CD14-positive monocyte (primary cell): ENCODE data around the gene TPPP. TPM values are rescaled to one million over a fixed set of nuclear protein-coding genes. Genes with fewer than 3 reads are reported as not detected.
"Not testable (repeated sequence)": the region's sequence is repeated elsewhere in the genome, so short reads cannot be mapped to it uniquely, and the experiment has no call there.

ENCODE experiments used
- DNase-seq, 3 donors: peaks; one replicate each; pipeline ENCODE4 v3.0.0-alpha.2; 2011 to 2022
- H2AFZ ChIP-seq: 2 replicates; pipeline ENCODE4 v1.6.0; 2012; ENCODE audit warnings: mild to moderate bottlenecking, low read depth, low read length, inconsistent platforms; ENCODE audit not compliant: insufficient read depth, poor library complexity, severe bottlenecking
- H3K27ac ChIP-seq, 2 donors: 1 replicate in 1 of 2; 2 replicates in 1 of 2; pipeline ENCODE4 v1.5.1; 2012 to 2013; ENCODE audit warnings: low read length in 2 of 2, control low read depth in 1 of 2, inconsistent platforms in 1 of 2, low read depth in 1 of 2, mild to moderate bottlenecking in 1 of 2
- H3K27me3 ChIP-seq, 2 donors: one replicate each; pipeline versions ENCODE4 v1.6.0 to v1.6.1; 2011 to 2013; ENCODE audit warnings: low read length in 2 of 2; ENCODE audit not compliant: control insufficient read depth in 2 of 2, insufficient read depth in 2 of 2
- H3K36me3 ChIP-seq, 2 donors: replicated peaks in 1 of 2; 1 replicate in 1 of 2; 2 replicates in 1 of 2; pipeline versions ENCODE4 v1.5.1 to v1.6.1; 2012 to 2013; ENCODE audit warnings: low read length in 2 of 2, control low read depth in 1 of 2, inconsistent platforms in 1 of 2, mild to moderate bottlenecking in 1 of 2; ENCODE audit not compliant: insufficient read depth in 2 of 2, control insufficient read depth in 1 of 2
- H3K4me1 ChIP-seq, 2 donors: 1 replicate in 1 of 2; 2 replicates in 1 of 2; pipeline versions ENCODE4 v1.5.1 to v1.6.1; 2012 to 2013; ENCODE audit warnings: low read length in 2 of 2, control low read depth in 1 of 2, inconsistent platforms in 1 of 2, mild to moderate bottlenecking in 1 of 2, moderate library complexity in 1 of 2; ENCODE audit not compliant: insufficient read depth in 2 of 2, control insufficient read depth in 1 of 2
- H3K4me2 ChIP-seq: replicated peaks from 2 replicates; pipeline ENCODE3; 2012; ENCODE audit warnings: low read length, moderate library complexity, mild to moderate bottlenecking; ENCODE audit not compliant: poor library complexity, severe bottlenecking; ENCODE audit errors: extremely low read depth
- H3K4me3 ChIP-seq, 3 experiments: fragments of 200-600 bp in 1 of 3; sonication (generic) in 1 of 3; replicated peaks in 1 of 3; 1 replicate in 2 of 3; 2 replicates in 1 of 3; pipeline ENCODE4 v1.5.1; 2011 to 2013; ENCODE audit warnings: low read length in 3 of 3, mild to moderate bottlenecking in 3 of 3, control low read depth in 2 of 3, low read depth in 2 of 3, inconsistent platforms in 1 of 3, moderate library complexity in 1 of 3
- H3K79me2 ChIP-seq: 2 replicates; pipeline ENCODE4 v1.6.0; 2012; ENCODE audit warnings: mild to moderate bottlenecking, control low read depth, inconsistent platforms, low read length, moderate library complexity; ENCODE audit not compliant: insufficient read depth
- H3K9ac ChIP-seq: 2 replicates; pipeline ENCODE4 v1.6.0; 2017; ENCODE audit warnings: low read length, mild to moderate bottlenecking; ENCODE audit not compliant: insufficient read depth, poor library complexity, severe bottlenecking
- H3K9me3 ChIP-seq, 2 donors: replicated peaks in 1 of 2; 1 replicate in 1 of 2; 2 replicates in 1 of 2; pipeline versions ENCODE4 v1.5.1 to v1.6.1; 2012 to 2013; ENCODE audit warnings: low read length in 2 of 2, control low read depth in 1 of 2; ENCODE audit not compliant: control insufficient read depth in 1 of 2, insufficient read depth in 1 of 2
- H4K20me1 ChIP-seq: 2 replicates; pipeline ENCODE4 v1.6.0; 2012; ENCODE audit warnings: mild to moderate bottlenecking, low read length, control low read depth, moderate library complexity; ENCODE audit not compliant: insufficient read depth
- H3K27ac Mint-ChIP-seq, 7 donors: one replicate each; pipeline ENCODE4 v1.8.0; 2020; ENCODE audit warnings: mild to moderate bottlenecking in 7 of 7, mixed read lengths in 7 of 7, moderate library complexity in 6 of 7, inconsistent platforms in 2 of 7
- H3K27me3 Mint-ChIP-seq, 3 donors: one replicate each; pipeline ENCODE4 v1.8.0; 2021 to 2022; ENCODE audit warnings: low read depth in 3 of 3, mild to moderate bottlenecking in 3 of 3, mixed read lengths in 3 of 3, moderate library complexity in 3 of 3, inconsistent platforms in 1 of 3
- H3K36me3 Mint-ChIP-seq, 2 donors: one replicate each; pipeline ENCODE4 v1.8.0; 2020; ENCODE audit warnings: mixed read lengths in 2 of 2, inconsistent platforms in 1 of 2, mild to moderate bottlenecking in 1 of 2
- H3K4me1 Mint-ChIP-seq: one replicate; pipeline ENCODE4 v1.8.0; 2020; ENCODE audit warnings: mild to moderate bottlenecking, mixed read lengths
- H3K4me3 Mint-ChIP-seq, 2 donors: one replicate each; pipeline ENCODE4 v1.8.0; 2020; ENCODE audit warnings: mild to moderate bottlenecking in 2 of 2, mixed read lengths in 2 of 2, moderate library complexity in 1 of 2
- H3K9me3 Mint-ChIP-seq, 7 donors: one replicate each; pipeline ENCODE4 v1.8.0; 2020 to 2022; ENCODE audit warnings: mixed read lengths in 7 of 7, mild to moderate bottlenecking in 6 of 7, moderate library complexity in 6 of 7, inconsistent platforms in 2 of 7
- WGBS: methylation state at CpG from one replicate; pipeline ENCODE4 v1.1.5; 2013; ENCODE audit warnings: missing lambda C conversion rate; ENCODE audit not compliant: insufficient coverage; 5-methylcytosine and 5-hydroxymethylcytosine counted together
- intact Hi-C, 2 donors: fragments of 100-400 bp; cut with micrococcal nuclease; formaldehyde crosslinking; loops; one replicate each; pipeline versions ENCODE4 v1.15.0 to v1.15.1; 2023
- polyA minus RNA-seq: library from RNA; depleted of rRNA, polyadenylated mRNA; stranded (reverse); fragments of >200 nt; gene quantifications from 2 replicates; pipeline ENCODE4 v1.2.3, GENCODE V29; 2012
- polyA plus RNA-seq, 3 donors: library from polyadenylated mRNA; depleted of rRNA in 1 of 3; unstranded in 2 of 3; stranded (reverse) in 1 of 3; fragments of 300-500 nt in 2 of 3; fragments of >200 nt in 1 of 3; fragmentation: Illumina TruSeq in 2 of 3; gene quantifications; 1 replicate in 2 of 3; 2 replicates in 1 of 3; pipeline ENCODE4 v1.2.3, GENCODE V29; 2012 to 2021
- total RNA-seq, 12 experiments: library from RNA in 1 of 12; stranded (reverse) in 1 of 12; fragments of 120-200 nt in 1 of 12; gene quantifications; one replicate each; pipeline ENCODE4 v1.2.4 and lab custom pipeline; 2013 to 2026; ENCODE audit warnings: mixed read lengths in 6 of 12, inconsistent platforms in 1 of 12

The TPPP gene
- 0.12 TPM for total RNA-seq (2013)
- polyA plus RNA-seq (under 1 TPM; 0.02 to 0.17 (median 0.06) TPM), polyA minus RNA-seq (0.08 and 0.28 TPM in 2 replicates), total RNA-seq (lab: John Stamatoyannopoulos, UW) (0.66 to 4.1 (median 1.2) reads per million in 11 experiments)

DNA sequence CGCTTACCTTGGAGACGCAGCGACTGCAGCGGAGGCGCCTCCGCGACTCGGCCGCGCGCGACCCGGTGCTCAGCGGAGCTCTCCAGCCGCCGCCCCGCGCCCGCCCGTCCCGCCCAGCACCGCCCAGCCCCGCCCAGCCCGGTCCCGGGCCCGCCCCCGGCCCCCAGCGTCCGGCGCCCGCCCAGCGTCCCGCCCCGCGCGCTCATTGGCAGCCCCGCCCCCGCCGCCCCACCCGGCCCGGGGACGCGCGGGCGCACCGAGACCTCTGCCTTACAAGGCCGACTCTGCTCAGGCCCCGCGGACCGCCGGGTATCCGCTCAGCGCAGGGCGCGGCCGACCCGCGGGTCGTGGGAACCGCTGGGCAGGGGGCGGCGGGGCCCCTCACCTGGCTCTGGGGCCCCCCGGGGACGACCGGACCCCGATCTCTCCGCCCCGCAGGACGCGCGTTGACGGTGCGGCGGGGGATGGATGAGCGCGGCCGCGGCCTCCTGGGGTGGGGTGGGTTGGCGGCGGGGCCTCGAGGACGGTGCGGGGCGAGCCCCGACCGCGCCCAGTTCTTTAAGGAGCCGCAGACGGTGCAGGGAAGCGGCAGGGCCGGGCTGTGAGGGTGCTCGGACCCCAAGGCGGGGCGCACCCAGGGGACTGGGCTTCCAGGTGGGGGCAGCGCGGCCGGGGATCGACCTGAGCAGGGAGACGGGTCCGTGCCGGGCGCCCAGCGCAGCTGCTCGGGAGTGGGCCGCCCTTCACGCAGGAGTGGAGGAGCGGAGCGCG lies at the start of gene TPPP:
Gene TPPP (minus strand): TSS at position 82 of the 771 bp plus-strand sequence. CDS start 15,292 bp downstream, outside the sequence.
- peak within 1 kb of the TSS; percentile 29 for H2AFZ ChIP-seq
- H3K4me3 ChIP-seq: peak within 1 kb of the TSS; percentile 7 to 52 (median 15)
- H3K27ac ChIP-seq, H3K4me1 ChIP-seq, H3K36me3 ChIP-seq, H4K20me1 ChIP-seq, H3K79me2 ChIP-seq, H3K9me3 ChIP-seq, H3K27ac Mint-ChIP-seq, H3K4me1 Mint-ChIP-seq, H3K9me3 Mint-ChIP-seq, H3K9ac ChIP-seq, H3K36me3 Mint-ChIP-seq, intact Hi-C loops: not testable (repeated sequence)
- peaks cover 4 to 19% of the 10 kb centered on the region in 2 donors for H3K27me3 ChIP-seq
- H3K4me3 Mint-ChIP-seq: peak within 1 kb of the TSS; percentile 59 to 60
- WGBS: under 1% methylated on average over 73 of the region's 109 CpGs
- peak; percentile 3 to 27 (median 24) for DNase-seq
- H3K27me3 Mint-ChIP-seq: peaks cover 9 to 52% (median 24%) of the 10 kb centered on the region in 3 donors
- H3K4me2 ChIP-seq: peak within 1 kb of the TSS; percentile 67

DNA sequence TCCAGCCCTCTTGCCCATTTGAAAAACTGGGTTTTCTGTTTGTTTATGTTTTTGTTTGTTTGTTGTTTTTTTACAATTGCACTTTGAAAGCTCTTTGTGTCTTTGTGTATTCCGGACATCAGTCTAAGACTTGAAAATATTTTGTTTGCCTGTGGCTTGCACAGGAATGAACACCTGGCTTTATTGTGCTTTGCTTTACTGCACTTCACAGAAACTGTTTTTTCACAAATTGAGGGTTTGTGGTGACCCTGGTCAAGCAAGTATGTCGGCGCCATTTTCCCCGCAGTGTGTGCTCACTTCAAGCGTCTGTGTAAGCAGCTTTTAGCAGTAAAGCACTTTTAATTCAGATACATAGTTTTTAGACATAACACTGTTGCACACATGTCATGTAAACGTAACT lies 49.1 kb upstream of the TPPP start:
- H3K27ac ChIP-seq, DNase-seq, H3K36me3 ChIP-seq, H3K27me3 Mint-ChIP-seq, H3K9ac ChIP-seq, H3K4me3 ChIP-seq, H3K9me3 ChIP-seq, H3K4me2 ChIP-seq, H3K27ac Mint-ChIP-seq, H3K27me3 ChIP-seq, H3K9me3 Mint-ChIP-seq, H4K20me1 ChIP-seq, H2AFZ ChIP-seq, intact Hi-C loops, H3K4me1 Mint-ChIP-seq, H3K79me2 ChIP-seq, H3K4me3 Mint-ChIP-seq, H3K4me1 ChIP-seq, H3K36me3 Mint-ChIP-seq: not testable (repeated sequence)
- WGBS: no CpG with 5 or more reads among the region's 6 CpGs

DNA sequence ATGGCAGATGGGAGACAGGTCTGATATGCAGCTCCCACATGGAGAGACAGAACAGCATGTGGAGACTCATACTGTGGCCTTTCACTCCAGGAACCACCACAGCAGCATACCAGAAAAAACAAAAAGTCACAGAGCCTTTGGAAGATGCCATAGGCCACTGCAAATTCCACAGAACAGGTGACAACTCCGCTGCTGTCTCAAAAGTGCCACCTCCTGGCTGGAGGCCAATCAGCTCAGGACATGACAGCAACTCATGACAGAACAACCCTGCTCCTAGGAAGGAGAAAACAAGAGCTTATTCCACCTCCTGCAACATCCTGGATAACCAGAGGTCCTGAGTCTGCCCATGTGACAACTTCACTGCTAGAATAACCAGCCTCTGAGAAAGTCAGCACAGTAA lies 41.0 kb upstream of the TPPP start:
- no CpG with 5 or more reads among the region's 1 CpG for WGBS
- H3K27me3 ChIP-seq, H3K9ac ChIP-seq, H3K36me3 Mint-ChIP-seq, H3K4me2 ChIP-seq, H3K4me3 Mint-ChIP-seq, intact Hi-C loops, H3K36me3 ChIP-seq, H3K27ac Mint-ChIP-seq, H3K4me3 ChIP-seq, H4K20me1 ChIP-seq, H3K4me1 ChIP-seq, H3K4me1 Mint-ChIP-seq, H3K79me2 ChIP-seq, H2AFZ ChIP-seq, H3K9me3 Mint-ChIP-seq, H3K27ac ChIP-seq, DNase-seq, H3K9me3 ChIP-seq, H3K27me3 Mint-ChIP-seq: not testable (repeated sequence)

DNA sequence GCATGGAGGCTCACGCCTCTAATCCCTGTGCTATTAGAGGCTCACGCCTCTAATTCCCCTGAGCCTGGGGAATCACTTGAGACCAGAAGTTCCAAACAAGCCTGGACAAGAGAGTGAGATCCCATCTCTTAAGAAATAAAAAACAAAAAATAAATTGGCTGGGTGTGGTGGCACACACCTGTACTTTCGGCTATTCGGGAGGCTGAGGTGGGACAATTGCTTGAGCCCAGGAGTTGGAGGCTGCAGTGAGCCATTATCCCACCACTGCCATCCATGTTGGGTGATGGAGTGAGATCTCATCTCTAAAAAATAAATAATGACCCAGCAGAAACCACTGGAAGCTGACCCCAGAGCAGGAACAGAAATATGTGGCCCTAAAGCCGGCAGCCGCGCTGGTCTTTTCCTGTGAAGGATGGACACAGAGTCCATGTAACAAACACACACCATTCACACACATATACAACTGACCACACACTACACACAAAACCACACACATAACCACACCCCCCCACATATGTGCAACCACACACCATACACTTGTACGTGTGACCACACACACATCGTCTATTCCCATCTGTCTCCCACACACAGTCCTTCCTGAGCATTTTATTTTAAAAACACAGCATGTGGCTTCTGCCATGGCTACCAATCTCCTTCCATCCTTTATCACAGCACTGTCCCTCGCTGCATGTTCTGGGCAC lies 39.8 kb upstream of the TPPP start:
- H3K4me2 ChIP-seq, H3K4me3 ChIP-seq, H3K27ac Mint-ChIP-seq, DNase-seq, H3K27ac ChIP-seq, H3K27me3 ChIP-seq, H3K79me2 ChIP-seq, H3K9ac ChIP-seq, H3K4me1 ChIP-seq, H3K4me3 Mint-ChIP-seq, H4K20me1 ChIP-seq, intact Hi-C loops, H3K9me3 ChIP-seq, H3K4me1 Mint-ChIP-seq, H3K36me3 ChIP-seq, H2AFZ ChIP-seq, H3K27me3 Mint-ChIP-seq, H3K9me3 Mint-ChIP-seq, H3K36me3 Mint-ChIP-seq: not testable (repeated sequence)
- WGBS: 96% methylated on average over 5 of the region's 10 CpGs
